Measurements from ENCODE around the gene SPATA31D4.

SPATA31D4 gene

DNA sequence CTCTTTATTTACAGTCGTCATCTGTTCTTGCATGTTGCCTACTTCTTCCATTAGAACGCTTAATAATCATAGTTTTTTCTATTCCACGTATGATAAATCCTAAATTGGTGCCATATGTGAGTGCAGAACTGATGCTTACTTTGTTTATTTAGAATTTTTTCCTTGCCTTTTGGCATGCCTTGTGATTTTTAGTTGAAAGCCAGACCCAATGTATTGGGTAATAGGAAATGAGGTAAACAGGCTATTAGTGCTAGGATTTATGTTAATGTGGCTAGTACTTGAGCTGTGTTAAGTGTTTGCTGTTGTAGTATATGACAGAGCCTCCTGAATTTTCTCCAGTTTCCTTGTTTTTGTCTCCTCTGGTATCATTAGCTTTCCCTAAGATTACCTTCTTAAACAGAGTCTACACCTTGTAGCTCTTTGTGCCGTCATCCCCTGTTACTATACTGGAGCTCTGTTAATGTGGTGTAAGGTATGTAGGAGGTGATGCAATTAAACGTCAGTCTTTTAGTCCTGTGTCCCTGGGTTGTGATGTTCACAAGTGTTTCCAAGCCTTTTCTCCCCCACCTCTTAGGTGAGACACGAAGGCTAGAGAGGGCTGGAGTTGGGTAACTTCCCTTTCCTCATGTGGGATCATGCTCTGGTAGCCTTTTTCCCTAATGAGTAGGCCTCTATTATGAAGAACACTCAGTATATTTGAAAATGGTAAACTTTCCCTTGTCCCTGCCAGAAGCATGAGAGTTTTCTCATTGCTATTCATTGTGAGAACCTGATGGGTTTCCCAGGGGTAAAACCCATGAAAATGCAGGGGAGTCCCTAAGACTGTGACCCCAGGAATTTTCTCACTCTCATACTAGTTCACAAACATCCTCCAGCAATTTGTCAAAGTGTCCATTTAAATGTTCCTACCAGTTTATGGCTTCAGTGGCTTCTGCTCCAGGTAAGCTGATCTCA, 36.3 kb downstream of the SPATA31D4 start:
- Histone ChIP-seq H3K9me2 (replicated peaks; ENCODE audit: insufficient read depth, low read length) (no peaks in the 10 kb centered on the region), H3K27me3 (ENCODE audit: low read length) (no peaks in the 10 kb centered on the region), H3K9ac (ENCODE audit: low read length) (no peak overlapping the region), H3K4me2 (ENCODE audit: low read depth, low read length, poor library complexity, severe bottlenecking) (no peak overlapping the region), H3K9me3 (ENCODE audit: insufficient read depth, low read length) (no peaks in the 10 kb centered on the region), H4K20me1 (ENCODE audit: low read depth, low read length) (no peaks in the 10 kb centered on the region), H2AFZ (ENCODE audit: low read depth, low read length, severe bottlenecking) (no peak overlapping the region), H3K36me3 (ENCODE audit: low read length) (no peaks in the 10 kb centered on the region), H3K27ac (ENCODE audit: low read depth, low read length) (no peak overlapping the region), H3K79me2 (ENCODE audit: insufficient read depth, low read length) (no peaks in the 10 kb centered on the region), H3K4me3 (ENCODE audit: insufficient read depth, low read length, poor library complexity, severe bottlenecking) (no peak overlapping the region), H3F3A (ENCODE audit: insufficient read depth) (no peaks in the 10 kb centered on the region)
- no peak for TF ChIP-seq EZH2phosphoT487 (conservative IDR thresholded peaks at IDR 0.05; ENCODE audit: low read length)
- TF ChIP-seq, protein P1, sequence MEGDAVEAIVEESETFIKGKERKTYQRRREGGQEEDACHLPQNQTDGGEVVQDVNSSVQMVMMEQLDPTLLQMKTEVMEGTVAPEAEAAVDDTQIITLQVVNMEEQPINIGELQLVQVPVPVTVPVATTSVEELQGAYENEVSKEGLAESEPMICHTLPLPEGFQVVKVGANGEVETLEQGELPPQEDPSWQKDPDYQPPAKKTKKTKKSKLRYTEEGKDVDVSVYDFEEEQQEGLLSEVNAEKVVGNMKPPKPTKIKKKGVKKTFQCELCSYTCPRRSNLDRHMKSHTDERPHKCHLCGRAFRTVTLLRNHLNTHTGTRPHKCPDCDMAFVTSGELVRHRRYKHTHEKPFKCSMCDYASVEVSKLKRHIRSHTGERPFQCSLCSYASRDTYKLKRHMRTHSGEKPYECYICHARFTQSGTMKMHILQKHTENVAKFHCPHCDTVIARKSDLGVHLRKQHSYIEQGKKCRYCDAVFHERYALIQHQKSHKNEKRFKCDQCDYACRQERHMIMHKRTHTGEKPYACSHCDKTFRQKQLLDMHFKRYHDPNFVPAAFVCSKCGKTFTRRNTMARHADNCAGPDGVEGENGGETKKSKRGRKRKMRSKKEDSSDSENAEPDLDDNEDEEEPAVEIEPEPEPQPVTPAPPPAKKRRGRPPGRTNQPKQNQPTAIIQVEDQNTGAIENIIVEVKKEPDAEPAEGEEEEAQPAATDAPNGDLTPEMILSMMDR (IDR thresholded peaks at IDR 0.05; ENCODE audit: insufficient read depth, low read length, poor library complexity, severe bottlenecking): no peak

DNA sequence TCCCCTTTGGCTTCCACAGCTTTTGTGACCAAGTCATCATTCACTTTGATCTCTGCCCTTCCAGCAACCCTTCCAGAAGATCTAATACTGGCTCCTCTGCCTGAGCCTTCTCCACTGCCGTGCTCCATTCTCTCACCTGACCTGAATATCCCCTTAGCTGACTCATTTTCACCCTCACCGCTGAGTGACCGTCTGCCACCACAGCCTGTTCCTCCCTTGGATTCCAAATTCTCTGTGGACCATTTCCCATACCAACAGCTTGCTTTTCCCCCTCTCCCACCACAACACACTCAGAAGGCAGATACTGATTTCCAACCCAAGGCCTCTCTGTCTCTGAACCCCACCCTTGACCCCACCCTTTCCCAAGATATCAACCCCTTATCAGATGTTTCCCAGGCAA, 39.8 kb downstream of the SPATA31D4 start:
- H3K79me2 ChIP-seq (ENCODE audit: insufficient read depth, low read length): no peaks in the 10 kb centered on the region
- no peak overlapping the region for H3K9ac ChIP-seq (ENCODE audit: low read length)
- no peaks in the 10 kb centered on the region for H3K27me3 ChIP-seq (ENCODE audit: low read length)
- H3F3A ChIP-seq (ENCODE audit: insufficient read depth): no peaks in the 10 kb centered on the region
- H3K36me3 ChIP-seq (ENCODE audit: low read length): no peaks in the 10 kb centered on the region
- H4K20me1 ChIP-seq (ENCODE audit: low read depth, low read length): no peaks in the 10 kb centered on the region
- H3K27ac ChIP-seq (ENCODE audit: low read depth, low read length): no peak overlapping the region
- TF ChIP-seq, protein P1 (IDR thresholded peaks at IDR 0.05; ENCODE audit: insufficient read depth, low read length, poor library complexity, severe bottlenecking): no peak
- no peak for TF ChIP-seq EZH2phosphoT487 (conservative IDR thresholded peaks at IDR 0.05; ENCODE audit: low read length)
- no peak overlapping the region for H3K4me3 ChIP-seq (ENCODE audit: insufficient read depth, low read length, poor library complexity, severe bottlenecking)
- H3K4me2 ChIP-seq (ENCODE audit: low read depth, low read length, poor library complexity, severe bottlenecking): no peak overlapping the region
- no peaks in the 10 kb centered on the region for H3K9me2 ChIP-seq (replicated peaks; ENCODE audit: insufficient read depth, low read length)
- H3K9me3 ChIP-seq (ENCODE audit: insufficient read depth, low read length): no peaks in the 10 kb centered on the region
- no peak overlapping the region for H2AFZ ChIP-seq (ENCODE audit: low read depth, low read length, severe bottlenecking)

DNA sequence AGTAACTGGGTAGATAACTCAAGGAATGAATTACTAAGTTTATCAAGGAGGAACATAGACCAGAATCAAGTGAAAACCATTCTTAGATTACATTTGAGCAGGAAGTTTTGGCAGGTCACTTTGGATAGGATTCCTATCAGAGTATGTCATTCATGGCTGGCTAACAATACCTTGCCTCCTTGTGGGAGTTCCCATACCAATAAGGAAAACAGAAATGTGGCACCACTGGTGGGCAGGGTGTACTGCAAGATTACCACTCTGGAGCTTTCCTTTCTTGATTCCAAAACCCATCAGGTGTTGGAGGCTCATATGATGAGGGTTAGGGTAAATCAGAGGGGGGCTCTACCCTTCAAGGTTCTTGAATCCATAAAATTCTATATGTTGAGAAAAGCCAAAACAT, 41.7 kb downstream of the SPATA31D4 start:
- no peaks in the 10 kb centered on the region for H3K9me2 ChIP-seq (replicated peaks; ENCODE audit: insufficient read depth, low read length)
- H3K4me3 ChIP-seq (ENCODE audit: insufficient read depth, low read length, poor library complexity, severe bottlenecking): no peak overlapping the region
- H3K4me2 ChIP-seq (ENCODE audit: low read depth, low read length, poor library complexity, severe bottlenecking): no peak overlapping the region
- H3K9me3 ChIP-seq (ENCODE audit: insufficient read depth, low read length): no peaks in the 10 kb centered on the region
- TF ChIP-seq EZH2phosphoT487 (conservative IDR thresholded peaks at IDR 0.05; ENCODE audit: low read length): no peak
- TF ChIP-seq, protein P1 (IDR thresholded peaks at IDR 0.05; ENCODE audit: insufficient read depth, low read length, poor library complexity, severe bottlenecking): no peak
- H3K27ac ChIP-seq (ENCODE audit: low read depth, low read length): no peak overlapping the region
- H4K20me1 ChIP-seq (ENCODE audit: low read depth, low read length): no peaks in the 10 kb centered on the region
- no peaks in the 10 kb centered on the region for H3K79me2 ChIP-seq (ENCODE audit: insufficient read depth, low read length)
- no peaks in the 10 kb centered on the region for H3K27me3 ChIP-seq (ENCODE audit: low read length)
- H3K9ac ChIP-seq (ENCODE audit: low read length): no peak overlapping the region
- no peaks in the 10 kb centered on the region for H3F3A ChIP-seq (ENCODE audit: insufficient read depth)
- H2AFZ ChIP-seq (ENCODE audit: low read depth, low read length, severe bottlenecking): no peak overlapping the region
- H3K36me3 ChIP-seq (ENCODE audit: low read length): no peaks in the 10 kb centered on the region

Data from SU-DHL-6 (cell line).